ENCODE results near the gene LDLRAD3.

Gene LDLRAD3

DNA sequence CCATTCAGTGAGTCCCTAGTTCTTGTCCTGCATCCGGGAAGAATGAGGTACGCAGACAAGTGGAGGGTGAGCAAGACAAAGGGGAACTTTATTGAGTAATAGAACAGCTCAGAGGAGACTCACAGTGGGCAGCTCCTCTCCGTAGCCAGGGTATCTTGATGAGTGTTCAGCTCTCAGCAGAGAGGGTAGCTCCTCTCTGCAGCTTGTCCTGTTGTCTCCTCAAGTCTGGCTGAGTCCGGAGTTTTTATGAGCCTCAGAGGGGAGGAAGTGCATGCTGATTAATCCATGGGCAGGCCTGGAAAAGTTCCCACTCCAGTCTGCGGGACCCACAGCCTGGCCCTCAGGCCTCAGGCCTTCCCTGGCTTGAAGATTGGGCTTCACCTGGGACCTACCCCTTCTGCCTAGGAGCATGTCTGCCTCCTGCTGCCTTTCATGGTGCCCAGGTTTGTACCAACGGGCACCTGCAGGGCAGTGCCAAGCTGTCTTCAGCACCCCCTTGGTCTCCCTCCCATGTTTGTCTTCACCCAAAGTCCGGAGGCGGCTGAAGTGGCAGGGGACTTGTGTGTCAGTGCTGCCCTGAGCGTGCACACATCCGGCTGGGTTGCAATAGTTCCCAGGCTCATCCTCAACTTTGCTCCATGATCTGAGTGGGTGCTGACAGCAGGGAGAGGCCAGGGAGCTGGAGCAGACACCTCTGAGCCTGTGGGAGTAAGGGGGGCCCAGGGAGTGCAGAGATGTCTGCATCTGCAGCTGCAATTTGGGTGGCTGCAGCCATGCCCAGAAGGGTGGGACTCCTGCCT lies 134.2 kb downstream of the LDLRAD3 start:
- no peak for DNase-seq (ENCODE audit: low read depth)

- DNase-seq (ENCODE audit: low read depth): no peak
Measured at GRCh38 chr11:36078686-36079055, 134.8 kb downstream of the LDLRAD3 start.

DNA sequence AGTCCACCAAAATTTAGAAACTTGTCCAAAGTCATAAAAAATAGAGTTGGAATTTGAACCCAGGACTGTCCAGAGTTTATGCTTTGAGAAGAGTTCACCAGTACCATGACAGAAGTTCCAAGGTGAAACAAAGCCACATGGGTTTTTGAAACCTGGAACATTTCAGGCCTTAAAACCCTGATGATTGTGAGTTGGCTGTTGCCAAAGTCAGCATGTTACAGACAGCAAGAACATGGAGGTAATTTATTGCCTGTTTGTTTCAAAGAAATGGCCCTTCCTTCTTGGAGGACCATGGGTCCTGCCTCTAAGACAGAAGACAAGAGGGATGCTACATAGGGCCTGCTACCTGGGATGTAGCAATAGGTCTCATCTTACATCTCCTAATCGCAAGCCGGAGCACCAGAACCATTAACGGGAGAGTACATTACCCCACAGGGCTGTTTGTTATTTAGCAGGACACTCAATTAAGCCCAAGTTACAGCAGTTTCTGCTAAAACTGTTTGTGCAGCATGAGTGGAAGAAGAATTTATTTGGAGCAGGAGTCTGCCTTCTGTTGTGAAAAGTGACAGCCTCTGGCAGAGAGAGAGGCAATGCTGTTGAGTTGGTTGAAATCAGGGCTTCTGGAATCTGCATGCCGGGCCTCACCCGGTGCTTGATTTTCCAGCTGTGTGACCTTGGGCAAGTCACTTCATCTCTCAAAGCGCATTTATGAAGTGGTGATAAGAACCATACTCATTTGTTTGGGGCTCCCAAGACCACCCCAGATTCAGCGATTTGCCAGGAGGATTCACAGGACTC lies 136.2 kb downstream of the LDLRAD3 start:
- no peak for DNase-seq (ENCODE audit: low read depth)

DNA sequence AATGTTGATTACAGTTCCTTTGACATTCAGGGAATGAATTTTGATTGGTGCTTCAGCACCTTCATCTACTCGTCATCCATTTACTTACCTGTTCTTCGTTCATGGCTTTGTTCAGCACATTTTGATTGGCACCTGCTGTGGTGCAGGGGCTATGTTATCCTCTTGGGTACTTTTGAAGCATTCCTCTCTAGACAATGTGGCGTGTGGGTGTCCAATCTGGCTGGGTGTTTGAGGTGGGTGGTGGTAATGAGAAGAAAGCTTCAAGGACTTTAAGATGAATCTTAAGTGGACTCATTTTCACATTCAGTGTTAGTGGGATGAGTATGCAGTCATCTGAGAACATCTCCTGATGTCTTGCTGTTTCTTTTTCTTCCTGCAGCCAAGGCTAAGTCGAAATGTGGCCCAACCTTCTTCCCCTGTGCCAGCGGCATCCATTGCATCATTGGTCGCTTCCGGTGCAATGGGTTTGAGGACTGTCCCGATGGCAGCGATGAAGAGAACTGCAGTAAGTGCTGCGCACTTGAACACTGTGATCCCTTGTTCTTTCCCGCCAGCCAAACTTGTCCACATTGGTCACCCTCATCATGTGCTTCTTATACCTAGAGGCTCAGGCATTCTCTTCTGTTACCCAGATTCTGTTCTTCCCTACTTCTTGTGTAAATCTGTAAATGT lies 137.5 kb downstream of the LDLRAD3 start:
- DNase-seq (ENCODE audit: low read depth): no peak

DNA sequence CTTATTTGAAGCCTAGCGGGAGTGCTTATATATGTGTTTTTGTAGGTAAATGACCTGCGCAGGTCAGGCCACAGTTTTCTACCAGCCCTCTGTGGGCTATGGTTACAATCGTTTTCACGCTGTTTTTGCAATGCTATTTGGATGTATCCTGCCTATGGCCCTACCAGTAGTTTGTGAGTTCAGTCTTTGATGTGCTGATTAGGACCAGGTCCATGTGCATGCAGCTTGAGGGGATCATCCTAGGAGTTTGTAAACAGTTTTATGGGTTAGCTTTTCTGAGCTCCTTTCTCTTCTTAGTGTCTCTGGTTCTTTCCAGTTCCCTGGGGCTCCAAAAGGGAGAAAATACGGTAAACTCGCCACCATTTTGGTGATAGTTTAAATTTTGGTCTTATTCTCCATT lies 142.5 kb downstream of the LDLRAD3 start:
- no peak for DNase-seq (ENCODE audit: low read depth)

DNA sequence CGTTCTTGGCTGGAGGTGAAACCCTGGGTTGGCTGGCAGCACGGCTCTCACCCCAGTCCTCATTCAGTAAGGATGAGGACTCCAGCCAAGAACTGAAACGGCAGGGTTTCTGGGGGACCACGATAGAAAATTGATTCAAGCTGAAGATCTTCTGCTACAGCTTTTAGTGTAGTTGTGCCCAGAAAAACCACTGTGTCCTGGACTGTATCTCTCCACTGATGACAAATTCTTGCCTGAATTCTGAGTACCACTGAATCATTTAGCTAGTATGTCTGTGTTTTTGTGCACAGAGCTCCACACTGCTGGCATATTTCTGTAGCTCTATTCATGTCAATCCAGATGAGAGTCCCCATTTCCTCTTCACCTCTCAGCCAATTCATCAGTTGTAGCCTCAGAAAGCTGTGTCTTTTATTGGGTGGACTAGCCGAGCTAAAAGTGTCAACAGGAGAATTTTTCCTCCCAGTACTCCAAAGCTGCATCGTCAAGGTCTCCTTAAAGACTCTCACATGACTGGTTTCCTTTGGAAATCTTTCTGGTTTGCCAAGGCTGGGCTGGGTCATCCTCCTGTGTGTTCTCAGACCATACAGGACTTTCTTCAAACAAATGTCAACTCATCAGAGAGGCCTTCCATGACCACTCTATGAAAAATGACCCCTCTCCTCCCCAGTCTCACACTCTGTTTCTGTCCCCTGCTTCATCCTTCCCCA lies 144.6 kb downstream of the LDLRAD3 start:
- no peak for DNase-seq (ENCODE audit: low read depth)

GRCh38 chr11:36089920-36090319 lies 146.1 kb downstream of the LDLRAD3 start:
- DNase-seq (ENCODE audit: low read depth): no peak

DNA sequence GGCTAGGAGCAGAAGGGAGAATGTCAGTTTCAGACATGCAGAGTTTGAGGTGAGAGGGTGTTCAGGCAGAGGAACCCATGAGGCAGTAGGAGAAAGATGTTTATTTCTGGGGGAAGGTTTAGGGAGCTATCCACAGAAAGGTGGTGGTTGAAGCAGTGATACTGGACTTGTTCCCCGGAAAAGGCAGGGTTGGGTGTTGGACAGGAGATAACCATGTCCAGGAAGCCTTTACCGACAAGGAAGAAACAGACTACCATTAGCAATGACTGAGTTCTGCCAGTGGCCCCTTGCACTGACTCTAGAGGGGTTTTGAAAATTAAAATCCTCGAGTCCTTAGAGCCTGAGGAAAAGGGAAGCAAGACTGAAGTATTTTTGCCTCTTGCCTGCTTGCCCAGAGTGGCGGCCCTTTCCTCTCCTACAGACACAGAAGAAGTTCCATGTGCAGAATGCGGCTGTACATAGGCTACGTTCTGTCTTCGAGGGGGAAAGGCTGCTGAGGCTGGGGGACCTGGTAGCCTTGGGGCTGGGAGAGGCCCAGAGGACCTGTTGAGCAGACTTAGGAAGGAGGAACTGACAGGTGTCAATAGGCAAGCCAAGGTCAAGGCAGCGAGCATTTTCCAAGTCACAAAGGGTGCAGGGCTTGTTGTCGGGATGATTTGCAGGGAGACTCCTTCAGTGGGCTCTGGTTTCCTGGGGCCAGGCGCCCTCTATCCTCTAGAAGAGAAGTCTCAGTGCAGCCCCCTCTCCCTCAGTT lies 146.7 kb downstream of the LDLRAD3 start:
- DNase-seq (ENCODE audit: low read depth): no peak

GRCh38 chr11:36091256-36091811 lies 147.5 kb downstream of the LDLRAD3 start:
- DNase-seq (ENCODE audit: low read depth): no peak

GRCh38 chr11:36092314-36093030 lies 148.6 kb downstream of the LDLRAD3 start:
- DNase-seq (ENCODE audit: low read depth): no peak

DNA sequence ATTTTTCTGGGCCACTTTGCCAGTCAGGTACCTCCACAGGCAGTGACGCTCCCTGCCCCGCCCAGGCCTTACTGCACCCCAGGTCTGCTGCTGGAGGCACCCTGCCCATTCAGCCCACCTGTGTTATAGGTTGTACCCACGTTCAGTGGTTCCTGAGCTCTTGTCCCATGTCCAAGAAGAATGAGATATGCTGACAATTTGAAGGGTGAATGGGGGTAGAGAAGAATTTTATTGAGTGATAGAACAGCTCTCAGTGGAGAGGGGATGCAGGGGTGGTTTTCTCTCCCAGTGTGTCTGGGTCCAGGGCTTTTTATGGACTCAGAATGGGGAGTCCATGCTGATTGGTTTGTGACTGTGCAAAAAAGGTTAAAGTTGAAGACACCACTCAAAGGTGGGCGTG lies 149.7 kb downstream of the LDLRAD3 start:
- no peak for DNase-seq (ENCODE audit: low read depth)

GRCh38 chr11:36094164-36094563 lies 150.3 kb downstream of the LDLRAD3 start:
- DNase-seq (ENCODE audit: low read depth): no peak

DNA sequence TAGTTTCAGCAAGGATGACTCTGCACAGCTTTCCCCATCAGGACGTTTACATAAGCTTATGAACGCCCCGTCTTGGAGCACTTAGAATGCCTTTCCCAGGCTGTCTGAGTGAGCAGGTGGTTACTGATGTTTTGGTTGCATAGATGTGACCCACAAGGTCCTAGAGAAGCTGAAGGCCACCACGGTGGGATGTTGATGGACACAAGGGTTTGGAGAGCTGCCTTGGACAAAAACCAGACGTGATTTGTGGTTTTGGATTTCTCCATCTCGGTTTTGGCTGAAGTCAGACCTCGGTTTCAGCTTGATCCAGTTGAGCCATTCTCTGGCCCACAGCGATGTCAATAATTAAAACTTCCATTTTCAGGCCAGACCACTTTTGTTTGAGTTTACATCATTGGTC lies 151.9 kb downstream of the LDLRAD3 start:
- DNase-seq (ENCODE audit: low read depth): no peak

DNA sequence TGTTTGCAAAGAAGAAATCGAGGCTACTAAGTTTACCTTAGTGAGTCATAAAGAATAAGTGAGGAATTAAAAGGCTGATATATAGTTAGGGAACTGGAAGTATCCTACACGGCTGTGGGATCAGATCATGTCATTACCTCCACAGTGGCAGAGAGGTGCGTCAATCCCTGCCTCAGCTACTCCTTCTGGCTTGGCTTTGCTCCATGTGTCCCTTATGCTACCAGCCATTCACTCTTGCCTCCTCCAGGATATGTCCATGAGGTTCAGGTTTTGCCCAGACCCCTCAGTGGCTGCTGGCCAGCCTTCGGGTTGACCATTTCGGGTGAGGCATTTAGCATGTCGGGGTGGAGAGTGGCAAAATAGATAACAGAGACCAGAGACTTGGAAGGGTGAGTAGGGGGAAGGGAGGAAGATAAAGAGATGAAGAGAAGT lies 153.4 kb downstream of the LDLRAD3 start:
- no peak for DNase-seq (ENCODE audit: low read depth)

- DNase-seq (ENCODE audit: low read depth): no peak
Measured at GRCh38 chr11:36098087-36098486, 154.2 kb downstream of the LDLRAD3 start.

DNA sequence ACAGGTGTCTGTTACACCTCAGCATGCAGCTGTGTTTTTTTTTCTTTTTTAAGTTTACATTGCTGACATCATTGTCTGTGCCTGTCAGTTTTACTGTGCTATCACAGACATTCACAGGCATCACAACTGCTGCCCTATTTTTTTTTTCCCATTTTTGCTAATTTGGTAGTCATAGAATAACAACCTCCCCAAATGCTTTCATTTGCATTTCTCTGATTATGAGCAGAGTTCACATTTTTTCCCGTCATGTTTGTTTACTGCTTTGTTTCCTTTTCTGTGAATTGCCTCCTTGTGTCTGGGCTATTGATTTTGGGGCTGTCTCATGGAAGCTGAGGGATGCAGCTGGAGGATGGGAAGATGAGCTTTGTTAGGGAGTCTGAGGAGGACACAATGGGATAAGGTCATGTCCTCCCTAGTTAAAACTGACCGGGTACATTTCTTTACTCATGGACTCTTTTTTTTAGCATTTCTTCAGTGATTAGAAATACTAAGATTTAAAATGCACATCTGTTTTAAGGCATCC lies 155.1 kb downstream of the LDLRAD3 start:
- DNase-seq (ENCODE audit: low read depth): no peak

GRCh38 chr11:36101466-36101865 lies 157.6 kb downstream of the LDLRAD3 start:
- DNase-seq (ENCODE audit: low read depth): no peak

GRCh38 chr11:36102868-36103267 lies 159.0 kb downstream of the LDLRAD3 start:
- no peak for DNase-seq (ENCODE audit: low read depth)

- no peak for DNase-seq (ENCODE audit: low read depth)
Measured at GRCh38 chr11:36103933-36104530, 160.2 kb downstream of the LDLRAD3 start.

DNA sequence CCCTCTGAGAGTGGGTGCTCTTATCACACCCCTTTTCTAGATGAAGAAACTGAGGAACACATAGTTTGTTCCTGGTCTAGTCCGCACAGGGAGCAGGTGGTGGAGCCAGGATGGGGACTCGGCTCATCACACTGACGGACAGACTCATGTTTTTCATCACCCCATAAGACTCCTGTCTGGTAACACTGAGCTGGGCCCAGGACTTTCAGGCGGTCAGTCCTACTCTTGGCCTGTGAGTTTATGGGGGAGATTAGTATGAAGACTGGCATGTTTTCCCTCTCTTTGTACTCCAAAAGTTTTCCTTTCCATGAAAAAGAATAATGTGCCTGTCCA lies 160.8 kb downstream of the LDLRAD3 start:
- DNase-seq (ENCODE audit: low read depth): no peak

Measured in stimulated activated CD8-positive, alpha-beta memory T cell treated with anti-CD3 and anti-CD28 coated beads, Interleukin-4, amount 100 ng/mL, for 24 hours (primary cell).